PFSK-1 (cell line): ENCODE data around the gene ULK1.

Experiments
- POLR2AphosphoS5 ChIP-seq: IDR thresholded peaks from 2 replicates; pipeline ENCODE4 v1.6.1; 2012; ENCODE audit warnings: low read depth, mild to moderate bottlenecking, control low read depth, low read length, moderate library complexity
- TAF1 ChIP-seq: IDR thresholded peaks from 2 replicates; pipeline ENCODE4 v1.6.1; 2012; ENCODE audit warnings: low read length, control low read depth, borderline replicate concordance; ENCODE audit not compliant: insufficient read depth
- TF ChIP-seq, protein P1 (sequence below), 2 experiments: IDR thresholded peaks; 2 replicates each; pipeline versions ENCODE4 v1.6.1 to v1.8.0; 2011 to 2012; ENCODE audit warnings: low read depth in 2 of 2, low read length in 2 of 2, control low read depth in 1 of 2, inconsistent platforms in 1 of 2, mild to moderate bottlenecking in 1 of 2, moderate library complexity in 1 of 2; ENCODE audit not compliant: insufficient read depth in 1 of 2

GRCh38 chr12:131959641-131960589 lies 65.5 kb downstream of the ULK1 start:
- TF ChIP-seq TAF1, result no peak
- no peak for TF ChIP-seq POLR2AphosphoS5
- TF ChIP-seq, protein P1, sequence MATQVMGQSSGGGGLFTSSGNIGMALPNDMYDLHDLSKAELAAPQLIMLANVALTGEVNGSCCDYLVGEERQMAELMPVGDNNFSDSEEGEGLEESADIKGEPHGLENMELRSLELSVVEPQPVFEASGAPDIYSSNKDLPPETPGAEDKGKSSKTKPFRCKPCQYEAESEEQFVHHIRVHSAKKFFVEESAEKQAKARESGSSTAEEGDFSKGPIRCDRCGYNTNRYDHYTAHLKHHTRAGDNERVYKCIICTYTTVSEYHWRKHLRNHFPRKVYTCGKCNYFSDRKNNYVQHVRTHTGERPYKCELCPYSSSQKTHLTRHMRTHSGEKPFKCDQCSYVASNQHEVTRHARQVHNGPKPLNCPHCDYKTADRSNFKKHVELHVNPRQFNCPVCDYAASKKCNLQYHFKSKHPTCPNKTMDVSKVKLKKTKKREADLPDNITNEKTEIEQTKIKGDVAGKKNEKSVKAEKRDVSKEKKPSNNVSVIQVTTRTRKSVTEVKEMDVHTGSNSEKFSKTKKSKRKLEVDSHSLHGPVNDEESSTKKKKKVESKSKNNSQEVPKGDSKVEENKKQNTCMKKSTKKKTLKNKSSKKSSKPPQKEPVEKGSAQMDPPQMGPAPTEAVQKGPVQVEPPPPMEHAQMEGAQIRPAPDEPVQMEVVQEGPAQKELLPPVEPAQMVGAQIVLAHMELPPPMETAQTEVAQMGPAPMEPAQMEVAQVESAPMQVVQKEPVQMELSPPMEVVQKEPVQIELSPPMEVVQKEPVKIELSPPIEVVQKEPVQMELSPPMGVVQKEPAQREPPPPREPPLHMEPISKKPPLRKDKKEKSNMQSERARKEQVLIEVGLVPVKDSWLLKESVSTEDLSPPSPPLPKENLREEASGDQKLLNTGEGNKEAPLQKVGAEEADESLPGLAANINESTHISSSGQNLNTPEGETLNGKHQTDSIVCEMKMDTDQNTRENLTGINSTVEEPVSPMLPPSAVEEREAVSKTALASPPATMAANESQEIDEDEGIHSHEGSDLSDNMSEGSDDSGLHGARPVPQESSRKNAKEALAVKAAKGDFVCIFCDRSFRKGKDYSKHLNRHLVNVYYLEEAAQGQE (IDR thresholded peaks at IDR 0.05; ENCODE audit: insufficient read depth in 1 of 2, low read depth in 2 of 2, low read length in 2 of 2), result no peak
